Measurements from ENCODE around the gene GDPD5.

Gene GDPD5

DNA sequence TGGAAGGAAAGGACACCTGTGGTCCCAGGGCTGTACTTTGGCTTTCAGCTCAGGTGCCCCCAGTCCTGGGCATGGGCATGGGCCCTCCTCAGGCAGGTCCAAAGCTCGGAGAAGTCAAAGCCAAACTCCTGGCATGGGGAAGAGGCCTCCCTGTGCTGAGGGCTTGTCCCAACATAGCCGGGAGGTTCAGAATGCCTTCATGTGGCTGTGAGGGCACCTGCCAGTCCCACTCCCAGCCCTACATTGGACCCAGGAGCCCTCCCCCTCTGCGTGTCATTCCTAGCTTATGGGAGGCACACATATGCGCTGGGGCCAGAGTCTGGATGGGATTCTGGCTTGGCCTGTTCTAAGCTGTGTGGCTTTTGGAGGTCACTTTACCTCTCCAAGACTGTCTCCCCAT, 91.7 kb downstream of the GDPD5 start:
- in situ Hi-C loops (cut with MboI; ENCODE audit: low sequenced_read_pairs) = loop anchor here (25.0 kb wide), 1 partner anchor 103 kb away; the partner anchor contains the start of gene GDPD5

GRCh38 chr11:75433443-75433842, 92.3 kb downstream of the GDPD5 start:
- in situ Hi-C loops (cut with MboI; ENCODE audit: low sequenced_read_pairs) = loop anchor here (25.0 kb wide), 1 partner anchor 104 kb away; the partner anchor contains the start of gene GDPD5

- in situ Hi-C loops (cut with MboI; ENCODE audit: low sequenced_read_pairs) = loop anchor here (25.0 kb wide), 1 partner anchor 104 kb away; the partner anchor contains the start of gene GDPD5
These were observed 92.8 kb downstream of the GDPD5 start, which contains the start of gene KLHL35 for GRCh38 chr11:75432911-75433321. Gene KLHL35 (minus strand): TSS chr11:75433203. CDS start chr11:75430629, 2,574 bp downstream.

DNA sequence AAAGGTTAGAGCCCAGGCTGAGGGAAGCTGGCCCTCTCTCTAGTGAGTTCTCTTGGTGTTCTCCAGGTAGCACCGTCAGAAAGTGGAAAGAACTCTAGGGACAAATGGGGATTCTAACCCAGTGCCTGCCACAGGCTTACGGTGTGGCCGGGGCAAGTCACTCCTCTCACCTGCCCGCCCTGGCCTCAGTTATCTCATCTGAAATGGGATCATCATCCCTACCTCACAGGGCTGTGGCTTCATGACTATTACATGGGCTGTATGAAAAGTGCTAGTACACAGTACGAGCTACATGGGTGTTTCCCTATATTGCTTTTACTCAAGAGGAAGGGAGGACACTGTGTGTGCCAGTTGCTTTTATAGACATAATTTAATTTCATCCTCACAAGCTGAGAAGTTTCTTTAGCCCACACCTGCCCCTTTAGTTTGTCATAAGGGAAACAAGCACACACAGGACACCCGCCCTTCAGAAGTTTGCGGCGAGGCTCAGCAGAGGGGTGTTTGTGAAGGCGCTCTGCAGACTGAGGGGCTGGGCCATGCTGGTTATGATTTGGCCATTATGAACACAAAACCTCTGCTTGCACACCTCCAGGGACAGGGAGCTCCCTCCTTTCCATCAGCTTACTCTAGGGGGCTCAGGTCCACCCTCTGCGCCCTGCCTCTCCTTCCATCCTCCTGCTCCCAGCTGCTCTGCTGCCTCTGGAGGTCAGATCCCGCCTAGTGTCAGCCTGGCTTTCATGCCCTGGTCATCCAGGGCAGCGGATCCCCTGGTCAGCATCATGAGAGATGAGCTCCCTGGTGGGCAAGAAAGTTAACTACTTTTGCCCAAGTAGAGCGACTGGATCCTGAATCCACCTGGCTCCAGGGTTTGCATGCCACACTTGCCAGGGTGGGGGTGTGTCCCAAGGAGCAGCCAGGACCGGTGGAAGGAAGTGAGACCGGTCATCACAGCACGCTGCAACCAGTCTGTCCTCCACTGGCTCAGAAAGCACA, 93.9 kb downstream of the GDPD5 start:
- in situ Hi-C loops (cut with MboI; ENCODE audit: low sequenced_read_pairs) = loop anchor here (25.0 kb wide), 1 partner anchor 105 kb away; the partner anchor contains the start of gene GDPD5

DNA sequence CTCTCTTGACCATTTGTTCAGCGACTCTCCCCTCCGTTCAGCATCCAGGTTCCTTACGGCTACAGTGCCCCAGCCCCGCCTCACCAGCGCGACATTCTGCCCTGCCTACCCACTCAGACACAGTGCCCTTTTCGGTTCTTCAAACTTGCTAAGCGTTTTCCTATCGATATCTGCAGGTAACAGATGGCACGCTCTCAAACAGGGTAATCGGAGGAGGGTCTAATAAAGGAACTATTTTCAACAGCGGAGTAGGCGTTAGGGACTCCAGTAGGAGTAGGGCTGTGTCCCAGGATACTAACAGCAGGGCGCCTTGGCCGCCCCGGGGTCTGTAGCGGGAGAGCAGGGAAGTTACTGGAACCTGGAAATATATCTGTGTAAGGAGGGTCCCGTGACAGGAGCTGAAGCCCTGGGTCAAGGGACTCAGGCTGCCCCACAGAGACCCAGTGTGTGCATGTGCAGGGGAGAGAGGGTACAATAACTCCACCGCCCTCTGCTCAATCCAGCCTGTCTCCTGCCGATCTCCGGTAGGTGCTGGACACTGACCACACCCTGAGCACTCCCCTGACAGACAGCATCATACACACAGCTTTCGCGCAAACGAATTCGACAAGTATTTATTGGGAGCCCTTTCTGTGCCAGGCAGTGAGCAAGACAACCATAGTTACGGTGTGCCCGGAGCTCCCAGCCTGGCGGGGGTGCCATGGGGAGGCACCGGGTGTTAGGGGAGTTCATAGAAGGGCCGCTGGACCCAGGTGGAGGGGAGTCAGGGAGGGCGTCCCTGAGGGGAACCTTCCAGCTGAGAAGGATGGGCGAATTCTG, 94.8 kb downstream of the GDPD5 start:
- in situ Hi-C loops (cut with MboI; ENCODE audit: low sequenced_read_pairs) = loop anchor here (25.0 kb wide), 1 partner anchor 106 kb away; the partner anchor contains the start of gene GDPD5

DNA sequence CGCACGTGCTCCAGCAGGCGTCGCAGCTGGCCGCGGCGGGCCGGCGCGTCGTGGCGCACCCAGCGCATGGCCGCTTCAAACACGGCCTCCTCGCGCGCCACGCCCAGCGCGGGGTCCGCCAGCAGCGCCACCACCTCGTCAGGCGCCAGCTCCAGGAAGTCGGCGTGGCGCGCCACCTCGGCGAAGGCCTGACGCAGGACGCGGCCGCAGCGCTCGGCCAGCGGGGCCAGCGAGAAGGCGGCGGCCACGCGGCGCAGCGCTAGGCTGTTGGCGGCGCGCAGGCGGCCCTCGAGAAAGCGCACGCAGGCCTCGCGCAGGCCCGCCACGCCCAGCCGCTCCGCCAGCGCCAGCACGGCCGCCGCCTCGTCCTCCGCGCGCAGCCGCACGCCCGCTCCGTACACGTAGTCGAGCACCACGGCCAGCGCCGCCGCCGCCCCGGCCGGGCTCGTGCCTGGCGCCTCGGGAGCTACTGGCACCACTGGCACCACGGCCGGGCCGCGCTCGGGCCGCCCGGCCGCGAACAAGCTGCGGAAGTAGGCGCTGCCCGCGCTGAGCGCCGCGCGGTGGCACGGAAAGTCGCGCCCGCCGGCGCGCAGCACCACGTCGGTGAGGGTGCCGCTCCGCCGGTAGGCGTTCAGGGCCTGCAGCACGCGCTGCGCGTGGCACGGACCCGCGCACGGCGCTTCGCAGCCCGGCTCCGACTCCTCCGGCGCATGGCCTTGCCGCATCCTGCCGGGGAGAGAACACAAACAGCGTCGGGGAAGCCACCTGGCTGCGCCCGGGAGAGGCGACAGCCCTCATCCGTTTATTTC, 95.6 kb downstream of the GDPD5 start:
- in situ Hi-C loops (cut with MboI; ENCODE audit: low sequenced_read_pairs) = loop anchor here (25.0 kb wide), 1 partner anchor 107 kb away; the partner anchor contains the start of gene GDPD5

GRCh38 chr11:75429641-75429901, 96.2 kb downstream of the GDPD5 start:
- in situ Hi-C loops (cut with MboI; ENCODE audit: low sequenced_read_pairs) = loop anchor here (25.0 kb wide), 1 partner anchor 108 kb away; the partner anchor contains the start of gene GDPD5

GRCh38 chr11:75428989-75429640, 96.6 kb downstream of the GDPD5 start:
- in situ Hi-C loops (cut with MboI; ENCODE audit: low sequenced_read_pairs) = loop anchor here (25.0 kb wide), 1 partner anchor 108 kb away; the partner anchor contains the start of gene GDPD5

GRCh38 chr11:75428281-75428724, 97.4 kb downstream of the GDPD5 start:
- in situ Hi-C loops (cut with MboI; ENCODE audit: low sequenced_read_pairs) = loop anchor here (25.0 kb wide), 1 partner anchor 109 kb away; the partner anchor contains the start of gene GDPD5

GRCh38 chr11:75427181-75427580, 98.6 kb downstream of the GDPD5 start:
- in situ Hi-C loops (cut with MboI; ENCODE audit: low sequenced_read_pairs) = loop anchor here (25.0 kb wide), 1 partner anchor 110 kb away; the partner anchor contains the start of gene GDPD5

GRCh38 chr11:75426720-75427086, 99.0 kb downstream of the GDPD5 start:
- in situ Hi-C loops (cut with MboI; ENCODE audit: low sequenced_read_pairs) = loop anchor here (25.0 kb wide), 1 partner anchor 111 kb away; the partner anchor contains the start of gene GDPD5

DNA sequence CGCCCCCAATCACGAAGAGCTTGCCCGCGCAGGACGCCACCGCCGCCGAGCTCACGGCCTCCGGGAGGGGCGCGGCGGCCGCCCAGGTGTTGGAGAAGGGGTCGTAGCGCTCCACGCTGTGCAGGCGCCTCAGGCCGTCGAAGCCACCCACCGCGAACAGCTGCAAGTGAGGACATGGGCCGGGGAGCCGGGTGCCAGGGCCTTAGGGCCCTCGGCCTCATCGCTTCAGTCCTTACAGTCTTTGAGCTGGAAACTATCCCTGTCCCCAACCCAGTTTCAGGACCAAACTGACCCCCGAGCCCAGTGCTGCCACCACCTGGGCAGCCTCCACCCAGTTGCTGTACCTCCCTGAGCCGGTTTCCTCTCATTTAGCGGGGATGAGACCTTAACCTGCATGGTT, 100.3 kb downstream of the GDPD5 start:
- in situ Hi-C loops (cut with MboI; ENCODE audit: low sequenced_read_pairs) = loop anchor here (25.0 kb wide), 1 partner anchor 112 kb away; the partner anchor contains the start of gene GDPD5

- in situ Hi-C loops (cut with MboI; ENCODE audit: low sequenced_read_pairs) = no loop called here
These were observed 101.3 kb downstream of the GDPD5 start for GRCh38 chr11:75424396-75424795.

DNA sequence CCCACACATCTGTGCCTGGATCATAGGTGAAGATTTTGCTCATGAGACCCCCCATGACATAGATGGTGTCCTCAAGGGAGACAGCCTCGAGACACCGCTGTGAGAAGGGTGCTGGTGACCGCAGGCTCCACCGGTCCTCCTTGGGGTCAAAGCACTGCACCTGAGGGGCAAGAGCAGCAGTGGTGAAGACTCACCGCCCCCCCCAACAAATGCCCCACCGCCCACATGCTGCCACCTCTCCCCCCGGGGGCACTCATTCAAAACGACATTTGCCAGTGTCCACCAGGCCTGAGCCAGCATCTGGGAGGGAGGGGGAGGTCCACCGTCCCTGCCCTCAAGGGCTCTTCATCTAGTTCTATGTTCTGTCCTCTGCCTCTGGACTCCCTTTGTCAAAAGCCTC, 102.0 kb downstream of the GDPD5 start:
- in situ Hi-C loops (cut with MboI; ENCODE audit: low sequenced_read_pairs) = no loop called here

- in situ Hi-C loops (cut with MboI; ENCODE audit: low sequenced_read_pairs) = no loop called here
These were observed 103.2 kb downstream of the GDPD5 start for GRCh38 chr11:75422248-75423231.

DNA sequence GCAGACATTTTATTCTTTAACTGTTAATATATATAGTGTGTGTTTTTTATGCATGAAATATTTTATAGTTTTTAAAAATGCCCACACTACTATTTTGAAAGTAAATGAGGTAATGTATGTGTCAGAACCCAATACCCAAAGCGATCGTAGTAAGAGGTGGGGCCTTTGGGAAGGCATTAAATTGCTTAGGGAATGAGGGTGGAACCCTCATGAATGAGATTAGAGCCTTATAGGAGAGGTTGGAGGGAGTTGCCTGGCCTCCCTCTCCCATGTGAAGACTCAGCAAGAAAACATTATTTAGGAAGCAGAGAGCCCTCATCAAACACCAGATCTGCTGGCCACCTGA, 103.9 kb downstream of the GDPD5 start:
- in situ Hi-C loops (cut with MboI; ENCODE audit: low sequenced_read_pairs) = no loop called here

GRCh38 chr11:75421035-75421602, 104.6 kb downstream of the GDPD5 start:
- in situ Hi-C loops (cut with MboI; ENCODE audit: low sequenced_read_pairs) = no loop called here
